NCI-H2196 treated with DMSO at 0.1 percent for 48 hours (cell line): ENCODE measurements around the gene FAM13A.
"Not testable (repeated sequence)": the region's sequence is repeated elsewhere in the genome, so short reads cannot be mapped to it uniquely, and the experiment has no call there.

ENCODE experiments used
- DNase-seq: peaks from one replicate; lab custom pipeline; 2025; ENCODE audit not compliant: unreplicated experiment; lab: John Stamatoyannopoulos, UW

The FAM13A gene

DNA sequence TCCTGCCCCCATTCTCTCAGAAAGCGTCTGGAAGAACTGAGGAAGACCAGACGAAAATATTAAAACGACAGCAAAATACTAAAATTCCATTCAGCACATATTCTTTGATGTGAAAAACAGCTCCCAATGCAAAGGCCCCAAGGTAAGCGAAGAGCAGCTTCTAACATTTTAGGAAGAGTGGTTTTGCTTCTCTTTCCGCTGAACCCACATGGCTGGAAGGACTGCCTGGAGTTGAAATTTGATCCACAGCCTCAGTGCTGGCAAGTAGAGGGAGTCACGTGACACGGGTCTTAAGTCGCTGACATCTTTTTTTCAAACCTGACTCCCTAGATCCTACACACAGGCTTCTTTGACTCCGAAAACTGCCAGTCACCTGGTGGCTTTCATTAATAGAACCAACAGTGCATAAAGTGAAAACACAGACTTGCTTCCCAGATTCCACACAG is at the start of gene FAM13A:
Gene FAM13A, minus strand, starts transcription at position 233 of the 446 bp plus-strand sequence. Its CDS starts 221 bp downstream, at position 12.
- peak; percentile 61 for DNase-seq

DNA sequence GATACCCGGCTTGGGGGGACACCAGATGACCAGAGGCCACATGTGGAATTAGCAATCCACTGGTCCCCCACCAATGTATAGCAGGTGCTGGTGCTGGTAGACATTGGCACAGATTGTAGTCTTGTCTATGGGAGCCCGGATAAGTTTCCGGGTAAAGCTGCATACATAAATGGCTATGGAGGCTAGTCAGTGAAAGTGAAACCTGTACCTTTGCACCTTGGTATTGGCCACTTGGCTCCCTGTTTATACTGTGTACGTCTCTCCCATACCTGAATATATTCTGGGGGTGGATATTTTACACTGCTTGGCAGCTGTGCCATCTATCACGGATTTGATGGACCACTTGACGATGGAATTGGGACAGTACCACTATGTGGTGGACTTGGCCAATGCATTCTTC is 48.7 kb upstream of the FAM13A start:
- DNase-seq, result no peak

DNA sequence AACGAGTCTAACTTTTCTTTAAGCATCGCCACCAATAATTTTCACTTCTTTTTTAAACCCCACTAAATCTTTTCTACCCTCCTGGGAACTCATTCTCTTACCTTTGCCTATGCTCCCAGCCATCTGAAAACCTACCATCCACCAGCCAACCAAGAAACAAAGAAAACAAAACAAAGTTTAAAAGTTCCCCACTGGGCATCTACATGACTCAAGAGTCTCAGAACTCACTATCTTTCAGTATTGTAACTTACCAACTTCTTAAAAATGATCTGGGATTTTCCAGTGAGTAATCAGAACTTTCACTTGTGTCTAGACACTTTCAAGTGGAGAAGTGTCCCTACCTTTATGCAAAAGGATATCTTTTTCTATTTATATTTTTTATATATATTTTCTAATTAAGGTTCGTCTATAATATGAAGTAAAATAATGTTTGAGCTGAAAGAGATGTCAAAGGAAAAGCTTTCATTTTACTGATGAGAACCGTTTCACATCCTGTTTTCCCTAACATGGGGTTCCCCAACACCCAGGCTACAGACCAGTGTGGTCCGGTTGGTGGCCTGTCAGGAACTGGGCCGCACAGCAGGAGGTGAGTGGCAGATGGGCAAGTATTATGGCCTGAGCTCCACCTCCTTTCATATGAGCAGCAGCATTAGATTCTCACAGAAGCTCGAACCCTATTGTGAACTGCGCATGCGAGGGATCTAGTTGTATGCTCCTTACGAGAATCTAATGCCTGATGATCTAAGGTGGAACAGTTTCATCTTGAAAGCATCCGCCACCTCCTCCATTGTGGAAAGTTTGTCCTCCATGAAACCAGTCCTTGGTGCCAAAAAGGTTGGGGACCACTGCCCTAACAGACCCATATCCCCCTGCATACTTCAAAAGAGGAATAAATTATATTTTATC is 44.5 kb upstream of the FAM13A start:
- DNase-seq, result no peak

GRCh38 chr4:89100853-89101252 is 43.9 kb upstream of the FAM13A start:
- DNase-seq, result no peak

- no peak for DNase-seq
These were observed 42.5 kb upstream of the FAM13A start for GRCh38 chr4:89099471-89099870.

GRCh38 chr4:89099034-89099433 is 42.0 kb upstream of the FAM13A start:
- DNase-seq, result no peak

- DNase-seq, result no peak
These were observed 21.3 kb upstream of the FAM13A start for GRCh38 chr4:89078300-89078699.

DNA sequence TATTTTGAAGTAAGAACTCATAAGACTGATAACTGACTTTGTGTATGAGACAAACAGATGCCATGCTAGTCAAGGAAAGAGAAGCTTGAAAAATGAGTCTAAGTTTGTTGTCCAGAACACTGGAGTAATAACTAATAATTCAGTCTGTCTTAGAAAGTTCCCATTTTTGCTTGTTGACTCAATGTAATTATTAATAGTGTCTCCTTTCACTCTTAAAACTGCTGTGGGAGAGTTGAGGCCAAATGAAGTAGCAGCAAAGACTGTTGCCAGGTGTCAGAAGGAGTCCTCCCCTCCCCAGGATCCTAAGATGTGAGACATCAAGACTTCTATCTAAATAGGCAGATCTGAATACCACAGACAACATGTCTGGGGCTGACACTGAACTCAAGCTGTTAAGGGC is 20.8 kb upstream of the FAM13A start:
- no peak for DNase-seq

- no peak for DNase-seq
These were observed 15.9 kb upstream of the FAM13A start for GRCh38 chr4:89072921-89073320.

- DNase-seq, result no peak
These were observed 14.3 kb upstream of the FAM13A start for GRCh38 chr4:89071311-89071710.

DNA sequence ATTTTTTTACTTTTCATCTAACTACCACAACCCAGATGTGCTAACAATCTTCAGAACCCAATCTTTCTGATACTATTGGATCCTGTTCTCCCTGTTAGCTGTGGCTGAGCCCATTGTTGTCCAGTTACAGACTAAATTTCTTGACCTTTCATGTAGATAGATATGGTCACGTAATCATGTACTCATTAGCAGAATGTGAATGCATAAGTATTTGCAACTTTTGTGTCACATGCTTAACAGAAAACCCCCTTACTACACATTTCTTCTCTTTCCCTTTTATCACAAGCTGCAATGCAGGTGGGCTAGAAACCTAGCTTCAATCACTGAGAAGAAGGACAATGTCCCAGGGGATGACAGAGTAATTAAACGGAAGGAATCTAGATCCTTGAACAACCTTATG is 13.1 kb upstream of the FAM13A start:
- no peak for DNase-seq

DNA sequence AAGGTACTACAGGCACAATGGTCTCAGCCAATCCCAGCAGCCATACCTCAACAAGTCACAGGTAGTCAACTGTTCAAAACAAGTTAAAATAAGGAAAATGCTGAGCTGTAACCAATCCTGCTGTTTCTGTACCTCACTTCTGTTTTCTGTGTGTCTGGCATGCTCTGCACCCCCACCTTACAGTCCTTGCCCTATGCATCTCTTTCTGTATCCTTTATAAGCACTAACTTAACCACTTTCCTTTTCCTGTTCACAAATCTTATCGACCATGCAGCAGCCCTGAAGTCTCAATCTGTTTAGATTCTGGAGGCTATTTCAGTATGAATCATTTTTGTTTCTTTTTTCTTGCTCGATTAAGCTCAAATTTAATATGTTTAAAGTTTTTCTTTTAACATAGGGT is 12.5 kb upstream of the FAM13A start:
- no peak for DNase-seq

DNA sequence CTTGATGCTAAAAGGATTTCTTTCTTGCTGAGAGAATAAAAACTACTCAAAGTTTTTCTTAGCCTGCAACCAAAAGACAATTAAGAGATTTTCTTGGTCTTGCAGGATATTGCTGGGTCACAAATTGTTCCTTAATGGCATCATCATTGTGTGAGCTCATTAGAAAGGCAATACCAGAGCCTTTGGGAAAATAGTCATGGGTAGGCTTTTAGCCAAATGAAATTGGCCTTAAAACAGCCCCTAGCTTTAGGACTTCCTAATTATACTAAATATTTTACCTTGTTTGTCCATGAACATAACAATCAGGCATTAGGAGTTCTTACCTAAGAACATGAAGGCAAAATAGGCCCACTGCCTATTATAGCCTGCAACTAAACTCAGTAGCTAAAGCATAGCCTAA is 10.4 kb upstream of the FAM13A start:
- DNase-seq, result no peak

GRCh38 chr4:89064848-89065247 is 7.9 kb upstream of the FAM13A start:
- no peak for DNase-seq

- DNase-seq, result not testable (repeated sequence)
These were observed 859 bp upstream of the FAM13A start for GRCh38 chr4:89057844-89058243.

DNA sequence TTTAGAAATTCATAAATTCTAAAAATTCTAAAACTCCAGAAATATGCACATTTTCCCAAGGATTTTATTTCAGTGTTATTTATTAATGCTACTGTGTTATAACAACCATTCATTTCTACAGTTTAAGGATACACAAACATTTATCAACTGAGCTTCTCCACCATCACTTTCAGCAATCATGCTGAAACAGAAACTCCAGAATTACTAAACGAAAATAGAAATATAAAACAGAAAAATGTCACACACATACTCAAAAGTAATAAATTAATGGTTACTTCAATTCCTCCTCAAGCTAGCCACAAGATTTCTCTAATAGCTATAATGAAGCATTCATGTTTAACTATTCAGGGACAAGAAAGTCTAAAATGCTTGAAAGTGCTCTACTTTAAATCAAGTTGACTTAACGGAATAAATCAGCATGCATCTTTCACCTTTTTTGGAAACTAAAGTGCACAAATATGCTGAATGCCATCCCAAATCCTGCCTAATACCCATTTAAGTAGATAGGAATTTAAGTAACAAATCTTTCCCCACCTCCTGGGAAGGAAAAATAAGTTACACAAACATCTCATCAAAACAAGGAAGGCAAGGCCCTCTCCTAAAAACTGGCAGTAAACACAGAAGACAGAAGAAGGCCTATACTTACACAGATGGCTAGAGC is 563 bp downstream of the FAM13A start:
- no peak for DNase-seq

DNA sequence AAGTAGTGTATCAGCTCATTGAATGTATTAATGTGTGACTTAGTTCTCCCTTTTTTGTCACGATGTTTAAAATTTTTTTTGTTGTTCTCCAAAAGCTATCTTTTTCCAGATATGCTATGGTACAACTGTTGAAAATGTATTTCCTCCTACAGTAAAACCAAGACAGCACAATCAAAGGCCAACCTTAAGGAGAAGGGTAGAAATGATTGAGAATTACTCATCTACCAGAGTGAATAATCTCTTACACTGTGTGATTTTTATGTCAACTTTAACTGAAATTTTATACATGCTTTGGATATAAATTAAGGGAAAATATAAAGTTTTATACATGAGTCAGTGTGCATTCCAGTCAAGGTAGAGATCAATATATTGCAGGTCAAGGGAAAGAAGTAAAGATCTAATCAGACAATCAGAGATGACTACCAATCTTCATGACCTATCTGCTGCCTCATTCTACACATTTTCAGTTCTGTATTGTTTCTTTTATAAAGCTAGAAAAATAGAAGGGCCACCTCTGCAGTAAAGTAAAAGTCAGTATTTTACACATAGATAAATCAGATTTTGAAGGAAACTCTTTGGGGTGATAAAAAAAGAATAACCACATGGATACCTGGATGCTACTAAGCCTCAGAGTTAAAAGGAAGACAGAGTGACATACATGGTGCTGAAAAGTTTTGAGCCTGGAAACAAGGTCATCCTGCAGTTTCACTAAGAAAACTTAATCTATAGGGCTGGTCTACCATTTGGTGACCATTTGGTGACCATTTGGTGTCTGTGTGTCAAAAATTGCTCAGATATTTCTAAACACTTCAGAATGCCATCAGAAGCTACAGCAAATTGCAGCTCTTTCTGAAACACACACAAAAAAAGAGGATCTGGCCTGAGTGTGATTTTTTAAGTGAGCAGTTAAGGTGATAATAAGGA is 1.6 kb downstream of the FAM13A start:
- DNase-seq, result no peak

GRCh38 chr4:89054627-89055026 is 2.4 kb downstream of the FAM13A start:
- no peak for DNase-seq

- DNase-seq, result no peak
These were observed 7.1 kb downstream of the FAM13A start for GRCh38 chr4:89049853-89050252.

DNA sequence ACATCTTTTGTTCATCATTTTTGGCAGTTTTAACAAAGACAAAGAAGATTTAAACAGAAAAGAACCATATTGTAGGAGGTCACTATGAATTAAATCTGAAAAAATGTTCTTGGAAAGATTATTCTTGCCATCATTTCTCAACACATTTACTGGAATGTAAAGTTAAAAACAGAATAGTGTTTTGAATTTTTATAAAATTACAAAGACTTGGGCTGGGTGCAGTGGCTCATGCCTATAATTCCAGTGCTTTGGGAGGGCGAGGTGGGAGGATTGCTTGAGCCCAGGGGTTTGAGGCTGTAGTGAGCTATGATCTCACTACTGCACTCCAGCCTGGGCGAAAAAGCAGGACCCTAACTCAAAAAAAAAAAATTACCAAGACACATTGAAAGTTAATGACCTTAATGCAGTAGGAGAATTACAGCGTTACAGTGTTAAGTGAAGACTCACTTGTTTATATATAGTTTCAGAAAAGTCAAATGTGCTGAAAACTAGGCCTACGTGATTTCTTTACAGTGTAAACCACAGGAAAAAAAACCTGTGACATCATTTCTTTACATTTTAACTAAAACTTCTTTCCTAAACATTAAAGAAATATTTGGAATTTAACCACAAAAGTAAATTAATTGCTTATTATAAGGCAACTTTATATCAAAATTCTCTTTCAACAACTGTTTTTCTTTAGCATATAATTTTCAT is 7.9 kb downstream of the FAM13A start:
- DNase-seq, result no peak
